H1 (cell line): ENCODE measurements around the gene TREM1. TPM values are rescaled to one million over a fixed set of nuclear protein-coding genes. Genes with fewer than 3 reads are reported as not detected.

Source experiments
- BRCA1 ChIP-seq: IDR thresholded peaks from 2 replicates; pipeline ENCODE4 v1.6.1; 2012; ENCODE audit warnings: low read depth, low read length, improper control_type of control experiment
- ZNF274 ChIP-seq: IDR thresholded peaks from 2 replicates; pipeline ENCODE4 v1.7.0; 2012; ENCODE audit warnings: low read length, borderline replicate concordance; ENCODE audit errors: extremely low read depth
- polyA plus RNA-seq, 7 experiments: library from polyadenylated mRNA; depleted of rRNA in 3 of 7; stranded (reverse) in 5 of 7; unstranded in 2 of 7; fragments of >200 nt in 5 of 7; fragments of 200-250 nt in 2 of 7; gene quantifications; 1 replicate in 5 of 7; 2 replicates in 1 of 7; 4 replicates in 1 of 7; pipeline versions ENCODE4 v1.2.1 to v1.2.3, GENCODE V29; 2011 to 2013; ENCODE audit warnings: missing spikeins in 2 of 7, mixed read lengths in 2 of 7
- total RNA-seq: library from RNA; stranded (reverse); fragmentation: NEBNext Ultra II Directional; extraction: Animal tissue kit (Norgen Biotek cat#: 25700); gene quantifications from 2 replicates; pipeline ENCODE4 v1.2.1, GENCODE V29; 2021
- TF ChIP-seq, protein P1 (sequence below): fragments of 300-600 bp; sonication (generic); IDR thresholded peaks from 2 replicates; pipeline ENCODE4 v1.7.1; 2012; ENCODE audit warnings: low read length, moderate library complexity, mild to moderate bottlenecking, inconsistent platforms; ENCODE audit not compliant: insufficient replicate concordance

Gene TREM1
- total and polyA plus RNA-seq, 2 of the 8 experiments (the other 6 are each of a cell fraction or from before 2014, with no cell fraction given) = not detected

DNA sequence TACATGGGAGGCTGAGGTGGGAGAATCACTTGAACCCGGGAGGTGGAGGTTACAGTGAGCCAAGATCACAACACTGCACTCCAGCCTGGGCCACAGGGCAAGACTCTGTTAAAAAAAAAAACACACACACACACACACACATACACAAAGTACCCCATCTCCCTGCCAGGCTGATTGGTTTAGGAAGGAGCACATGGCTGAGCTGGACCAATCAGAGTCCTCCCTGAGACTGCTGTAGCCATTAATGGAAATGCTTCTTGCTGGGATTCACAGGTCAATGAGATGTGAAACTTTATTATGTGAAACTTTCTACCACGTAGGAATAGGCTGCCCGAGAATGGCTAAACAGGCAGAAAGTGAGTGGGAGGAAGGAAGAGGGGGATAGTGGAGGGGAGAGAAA lies 2.9 kb downstream of the TREM1 start (continued):
- TF ChIP-seq, protein P1, sequence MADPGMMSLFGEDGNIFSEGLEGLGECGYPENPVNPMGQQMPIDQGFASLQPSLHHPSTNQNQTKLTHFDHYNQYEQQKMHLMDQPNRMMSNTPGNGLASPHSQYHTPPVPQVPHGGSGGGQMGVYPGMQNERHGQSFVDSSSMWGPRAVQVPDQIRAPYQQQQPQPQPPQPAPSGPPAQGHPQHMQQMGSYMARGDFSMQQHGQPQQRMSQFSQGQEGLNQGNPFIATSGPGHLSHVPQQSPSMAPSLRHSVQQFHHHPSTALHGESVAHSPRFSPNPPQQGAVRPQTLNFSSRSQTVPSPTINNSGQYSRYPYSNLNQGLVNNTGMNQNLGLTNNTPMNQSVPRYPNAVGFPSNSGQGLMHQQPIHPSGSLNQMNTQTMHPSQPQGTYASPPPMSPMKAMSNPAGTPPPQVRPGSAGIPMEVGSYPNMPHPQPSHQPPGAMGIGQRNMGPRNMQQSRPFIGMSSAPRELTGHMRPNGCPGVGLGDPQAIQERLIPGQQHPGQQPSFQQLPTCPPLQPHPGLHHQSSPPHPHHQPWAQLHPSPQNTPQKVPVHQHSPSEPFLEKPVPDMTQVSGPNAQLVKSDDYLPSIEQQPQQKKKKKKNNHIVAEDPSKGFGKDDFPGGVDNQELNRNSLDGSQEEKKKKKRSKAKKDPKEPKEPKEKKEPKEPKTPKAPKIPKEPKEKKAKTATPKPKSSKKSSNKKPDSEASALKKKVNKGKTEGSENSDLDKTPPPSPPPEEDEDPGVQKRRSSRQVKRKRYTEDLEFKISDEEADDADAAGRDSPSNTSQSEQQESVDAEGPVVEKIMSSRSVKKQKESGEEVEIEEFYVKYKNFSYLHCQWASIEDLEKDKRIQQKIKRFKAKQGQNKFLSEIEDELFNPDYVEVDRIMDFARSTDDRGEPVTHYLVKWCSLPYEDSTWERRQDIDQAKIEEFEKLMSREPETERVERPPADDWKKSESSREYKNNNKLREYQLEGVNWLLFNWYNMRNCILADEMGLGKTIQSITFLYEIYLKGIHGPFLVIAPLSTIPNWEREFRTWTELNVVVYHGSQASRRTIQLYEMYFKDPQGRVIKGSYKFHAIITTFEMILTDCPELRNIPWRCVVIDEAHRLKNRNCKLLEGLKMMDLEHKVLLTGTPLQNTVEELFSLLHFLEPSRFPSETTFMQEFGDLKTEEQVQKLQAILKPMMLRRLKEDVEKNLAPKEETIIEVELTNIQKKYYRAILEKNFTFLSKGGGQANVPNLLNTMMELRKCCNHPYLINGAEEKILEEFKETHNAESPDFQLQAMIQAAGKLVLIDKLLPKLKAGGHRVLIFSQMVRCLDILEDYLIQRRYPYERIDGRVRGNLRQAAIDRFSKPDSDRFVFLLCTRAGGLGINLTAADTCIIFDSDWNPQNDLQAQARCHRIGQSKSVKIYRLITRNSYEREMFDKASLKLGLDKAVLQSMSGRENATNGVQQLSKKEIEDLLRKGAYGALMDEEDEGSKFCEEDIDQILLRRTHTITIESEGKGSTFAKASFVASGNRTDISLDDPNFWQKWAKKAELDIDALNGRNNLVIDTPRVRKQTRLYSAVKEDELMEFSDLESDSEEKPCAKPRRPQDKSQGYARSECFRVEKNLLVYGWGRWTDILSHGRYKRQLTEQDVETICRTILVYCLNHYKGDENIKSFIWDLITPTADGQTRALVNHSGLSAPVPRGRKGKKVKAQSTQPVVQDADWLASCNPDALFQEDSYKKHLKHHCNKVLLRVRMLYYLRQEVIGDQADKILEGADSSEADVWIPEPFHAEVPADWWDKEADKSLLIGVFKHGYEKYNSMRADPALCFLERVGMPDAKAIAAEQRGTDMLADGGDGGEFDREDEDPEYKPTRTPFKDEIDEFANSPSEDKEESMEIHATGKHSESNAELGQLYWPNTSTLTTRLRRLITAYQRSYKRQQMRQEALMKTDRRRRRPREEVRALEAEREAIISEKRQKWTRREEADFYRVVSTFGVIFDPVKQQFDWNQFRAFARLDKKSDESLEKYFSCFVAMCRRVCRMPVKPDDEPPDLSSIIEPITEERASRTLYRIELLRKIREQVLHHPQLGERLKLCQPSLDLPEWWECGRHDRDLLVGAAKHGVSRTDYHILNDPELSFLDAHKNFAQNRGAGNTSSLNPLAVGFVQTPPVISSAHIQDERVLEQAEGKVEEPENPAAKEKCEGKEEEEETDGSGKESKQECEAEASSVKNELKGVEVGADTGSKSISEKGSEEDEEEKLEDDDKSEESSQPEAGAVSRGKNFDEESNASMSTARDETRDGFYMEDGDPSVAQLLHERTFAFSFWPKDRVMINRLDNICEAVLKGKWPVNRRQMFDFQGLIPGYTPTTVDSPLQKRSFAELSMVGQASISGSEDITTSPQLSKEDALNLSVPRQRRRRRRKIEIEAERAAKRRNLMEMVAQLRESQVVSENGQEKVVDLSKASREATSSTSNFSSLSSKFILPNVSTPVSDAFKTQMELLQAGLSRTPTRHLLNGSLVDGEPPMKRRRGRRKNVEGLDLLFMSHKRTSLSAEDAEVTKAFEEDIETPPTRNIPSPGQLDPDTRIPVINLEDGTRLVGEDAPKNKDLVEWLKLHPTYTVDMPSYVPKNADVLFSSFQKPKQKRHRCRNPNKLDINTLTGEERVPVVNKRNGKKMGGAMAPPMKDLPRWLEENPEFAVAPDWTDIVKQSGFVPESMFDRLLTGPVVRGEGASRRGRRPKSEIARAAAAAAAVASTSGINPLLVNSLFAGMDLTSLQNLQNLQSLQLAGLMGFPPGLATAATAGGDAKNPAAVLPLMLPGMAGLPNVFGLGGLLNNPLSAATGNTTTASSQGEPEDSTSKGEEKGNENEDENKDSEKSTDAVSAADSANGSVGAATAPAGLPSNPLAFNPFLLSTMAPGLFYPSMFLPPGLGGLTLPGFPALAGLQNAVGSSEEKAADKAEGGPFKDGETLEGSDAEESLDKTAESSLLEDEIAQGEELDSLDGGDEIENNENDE = no peak
- TF ChIP-seq BRCA1 = no peak
- TF ChIP-seq ZNF274 = no peak
